Mucosa of rectum (tissue), 2 donors: ENCODE results near the gene CGB1.
"Not testable (repeated sequence)": the region's sequence is repeated elsewhere in the genome, so short reads cannot be mapped to it uniquely, and the experiment has no call there.

Source experiments
- H3K27ac ChIP-seq, 2 donors: one replicate each; pipeline ENCODE4 v1.7.0; 2013; ENCODE audit warnings: inconsistent platforms in 2 of 2, low read depth in 2 of 2, low read length in 2 of 2
- H3K27me3 ChIP-seq, 2 donors: one replicate each; pipeline ENCODE4 v1.7.0; 2013; ENCODE audit warnings: low read length in 2 of 2; ENCODE audit not compliant: control insufficient read depth in 2 of 2, insufficient read depth in 2 of 2
- H3K36me3 ChIP-seq, 2 donors: one replicate each; pipeline ENCODE4 v1.7.0; 2013; ENCODE audit warnings: low read length in 2 of 2; ENCODE audit not compliant: control insufficient read depth in 2 of 2, insufficient read depth in 2 of 2
- H3K4me1 ChIP-seq, 2 donors: one replicate each; pipeline ENCODE4 v1.7.0; 2013; ENCODE audit warnings: low read length in 2 of 2, mild to moderate bottlenecking in 1 of 2; ENCODE audit not compliant: control insufficient read depth in 2 of 2, insufficient read depth in 2 of 2
- H3K4me3 ChIP-seq, 2 donors: one replicate each; pipeline ENCODE4 v1.7.0; 2013; ENCODE audit warnings: low read length in 2 of 2
- H3K9ac ChIP-seq, 2 donors: one replicate each; pipeline ENCODE4 v1.7.0; 2013; ENCODE audit warnings: low read length in 2 of 2, low read depth in 1 of 2, mild to moderate bottlenecking in 1 of 2
- H3K9me3 ChIP-seq, 2 donors: one replicate each; pipeline ENCODE4 v1.7.0; 2013; ENCODE audit warnings: low read length in 2 of 2; ENCODE audit not compliant: control insufficient read depth in 2 of 2
- donor health status: healthy.
- donor health status: Normal muscosa, but diverticular disease.

Gene CGB1

GRCh38 chr19:49025088-49025487 lies 11.6 kb downstream of the CGB1 start:
- peaks cover 5 to 14% of the 10 kb centered on the region in 2 donors for H3K27me3 ChIP-seq
- not testable (repeated sequence) for H3K4me1 ChIP-seq, H3K36me3 ChIP-seq, H3K9ac ChIP-seq, H3K9me3 ChIP-seq, H3K4me3 ChIP-seq, H3K27ac ChIP-seq

DNA sequence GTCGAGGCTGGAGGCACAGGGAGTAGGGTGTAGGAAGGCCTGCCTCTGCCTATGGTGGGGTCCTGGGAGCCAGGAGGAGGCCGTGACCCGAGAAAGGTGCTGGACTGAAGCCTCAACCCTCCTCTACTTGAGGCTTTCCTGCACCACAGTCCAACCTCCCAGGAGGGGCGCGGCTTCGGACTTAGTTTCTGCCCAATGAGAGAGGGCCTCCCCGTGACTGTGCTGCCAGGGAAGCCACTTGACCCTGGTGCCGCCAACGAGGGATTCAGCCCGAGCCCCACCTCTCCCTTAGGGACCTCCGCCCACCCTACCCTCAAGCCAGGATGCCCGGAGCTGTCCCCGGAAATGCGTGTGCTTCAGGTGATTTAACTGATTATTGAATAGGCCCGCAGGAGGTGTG lies 12.5 kb downstream of the CGB1 start, which contains the start of gene CGB3:
CGB3 (minus strand) TSS at position 101 of the 400 bp plus-strand sequence. CDS start 362 bp downstream, outside the sequence.
- H3K9ac ChIP-seq, H3K4me1 ChIP-seq, H3K36me3 ChIP-seq, H3K4me3 ChIP-seq, H3K9me3 ChIP-seq, H3K27ac ChIP-seq: not testable (repeated sequence)
- peaks cover 6 to 15% of the 10 kb centered on the region in 2 donors for H3K27me3 ChIP-seq

GRCh38 chr19:49022116-49022515 lies 14.6 kb downstream of the CGB1 start:
- H3K9ac ChIP-seq = no peak overlapping the region
- no peak overlapping the region for H3K4me3 ChIP-seq
- H3K27me3 ChIP-seq = peaks cover 6 to 18% of the 10 kb centered on the region in 2 donors
- peaks cover 9 to 17% of the 10 kb centered on the region in 2 donors for H3K4me1 ChIP-seq
- no peaks in the 10 kb centered on the region for H3K36me3 ChIP-seq
- no peaks in the 10 kb centered on the region for H3K9me3 ChIP-seq
- no peak overlapping the region for H3K27ac ChIP-seq

DNA sequence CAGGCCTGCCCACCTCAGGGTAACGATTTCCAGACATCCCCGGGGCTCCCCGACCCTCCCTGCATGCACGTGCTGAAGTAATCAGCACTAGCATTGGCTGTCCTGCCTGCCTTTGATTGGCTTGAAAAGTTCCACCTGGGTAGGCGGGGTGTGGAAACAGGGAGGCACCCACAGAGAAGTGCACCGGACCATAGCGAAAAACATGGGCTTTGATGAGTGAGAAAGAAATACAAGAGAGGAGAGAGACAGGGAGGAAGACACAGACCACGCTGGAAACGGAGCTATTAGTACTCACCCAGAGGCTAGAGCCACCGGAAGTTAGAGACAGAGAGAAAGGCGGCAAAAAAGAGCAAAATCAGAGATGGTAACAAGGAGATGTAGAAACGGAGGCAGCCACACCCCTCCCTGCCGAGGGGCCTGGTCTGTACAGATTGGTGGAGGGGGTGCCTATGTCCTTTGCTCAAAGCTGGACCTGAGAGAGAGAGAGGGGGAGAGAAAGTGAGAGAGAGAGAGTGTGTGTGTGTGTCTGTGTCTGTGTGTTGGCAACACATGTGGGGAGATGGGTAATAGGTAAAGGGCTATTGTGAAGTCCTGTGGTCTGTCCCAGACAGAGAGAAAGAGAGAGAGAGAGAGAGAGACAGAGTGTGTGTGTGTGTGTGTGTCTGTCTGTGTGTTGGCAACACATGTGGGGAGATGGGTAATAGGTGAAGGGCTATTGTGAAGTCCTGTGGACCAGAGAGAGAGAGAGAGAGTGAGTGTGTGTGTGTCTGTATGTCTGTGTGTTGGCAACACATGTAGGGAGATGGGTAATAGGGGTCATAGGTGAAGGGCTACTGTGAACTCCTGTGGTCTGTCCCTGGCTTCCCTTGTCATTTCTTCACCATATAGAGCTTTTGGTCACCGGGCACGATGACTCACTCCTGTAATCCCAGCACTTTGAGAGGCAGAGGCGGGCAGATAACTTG lies 15.5 kb downstream of the CGB1 start:
- Histone ChIP-seq H3K27me3 (peaks cover 6 to 18% of the 10 kb centered on the region in 2 donors), H3K9me3 (no peaks in the 10 kb centered on the region), H3K4me1 (peaks cover 9 to 17% of the 10 kb centered on the region in 2 donors), H3K4me3 (no peak overlapping the region), H3K27ac (no peak overlapping the region), H3K9ac (no peak overlapping the region), H3K36me3 (peaks cover 0 to 3% of the 10 kb centered on the region in 2 donors)

GRCh38 chr19:49020342-49020741 lies 16.4 kb downstream of the CGB1 start:
- H3K4me1 ChIP-seq = peaks cover 9 to 17% of the 10 kb centered on the region in 2 donors
- no peak overlapping the region for H3K9ac ChIP-seq
- H3K9me3 ChIP-seq = no peaks in the 10 kb centered on the region
- no peak overlapping the region for H3K27ac ChIP-seq
- no peak overlapping the region for H3K4me3 ChIP-seq
- H3K27me3 ChIP-seq = peaks cover 6 to 18% of the 10 kb centered on the region in 2 donors
- H3K36me3 ChIP-seq = peaks cover 9 to 10% of the 10 kb centered on the region in 2 donors

DNA sequence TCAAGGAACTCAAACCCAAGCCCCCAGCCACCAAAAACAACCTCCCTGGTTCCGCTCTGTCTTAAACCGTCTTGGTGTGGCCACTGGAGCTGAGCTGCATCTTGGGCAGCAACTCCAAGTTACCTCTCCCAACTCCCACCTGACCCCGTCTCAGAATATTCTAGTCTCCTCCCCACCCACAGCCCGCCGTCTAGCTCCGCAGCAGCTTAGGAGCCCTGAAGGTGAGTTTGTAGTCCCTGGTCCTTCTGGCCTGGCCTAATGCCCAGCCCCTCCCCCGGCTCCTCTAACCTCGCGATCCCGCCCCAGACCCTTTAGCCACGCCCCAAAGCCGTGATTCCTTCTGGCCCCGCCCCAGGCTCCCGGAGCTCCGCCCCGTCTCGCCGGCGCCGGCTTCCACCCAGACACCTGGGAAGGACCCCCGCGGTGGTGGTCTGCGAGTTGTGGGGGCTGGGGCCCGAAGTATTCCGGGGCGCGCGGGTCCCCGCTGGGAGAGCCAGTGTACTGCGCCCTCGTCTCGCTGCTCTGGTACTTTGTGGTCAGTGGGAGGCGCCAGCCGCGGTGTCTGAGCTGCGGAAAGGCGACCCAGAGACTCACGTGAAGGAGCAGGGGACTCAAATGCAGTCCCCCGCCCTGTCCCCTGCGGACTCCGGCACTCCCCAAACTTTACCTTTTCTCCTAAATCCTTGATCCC lies 17.3 kb downstream of the CGB1 start:
- Histone ChIP-seq H3K4me1 (peaks cover 9 to 17% of the 10 kb centered on the region in 2 donors), H3K4me3 (peak overlapping the region; percentile 59 to 67), H3K36me3 (peaks cover 13 to 20% of the 10 kb centered on the region in 2 donors), H3K9me3 (no peaks in the 10 kb centered on the region), H3K27ac (no peak overlapping the region), H3K27me3 (peaks cover 6 to 18% of the 10 kb centered on the region in 2 donors), H3K9ac (peak overlapping the region in 1 of 2 donors; percentile 24)

GRCh38 chr19:49018388-49019241 lies 18.1 kb downstream of the CGB1 start:
- peaks cover 9 to 17% of the 10 kb centered on the region in 2 donors for H3K4me1 ChIP-seq
- not testable (repeated sequence) for H3K9me3 ChIP-seq, H3K27ac ChIP-seq
- peaks cover 6 to 18% of the 10 kb centered on the region in 2 donors for H3K27me3 ChIP-seq
- H3K9ac ChIP-seq = peak overlapping the region in 1 of 2 donors; percentile 24
- peak overlapping the region; percentile 59 to 67 for H3K4me3 ChIP-seq
- peaks cover 17 to 24% of the 10 kb centered on the region in 2 donors for H3K36me3 ChIP-seq

DNA sequence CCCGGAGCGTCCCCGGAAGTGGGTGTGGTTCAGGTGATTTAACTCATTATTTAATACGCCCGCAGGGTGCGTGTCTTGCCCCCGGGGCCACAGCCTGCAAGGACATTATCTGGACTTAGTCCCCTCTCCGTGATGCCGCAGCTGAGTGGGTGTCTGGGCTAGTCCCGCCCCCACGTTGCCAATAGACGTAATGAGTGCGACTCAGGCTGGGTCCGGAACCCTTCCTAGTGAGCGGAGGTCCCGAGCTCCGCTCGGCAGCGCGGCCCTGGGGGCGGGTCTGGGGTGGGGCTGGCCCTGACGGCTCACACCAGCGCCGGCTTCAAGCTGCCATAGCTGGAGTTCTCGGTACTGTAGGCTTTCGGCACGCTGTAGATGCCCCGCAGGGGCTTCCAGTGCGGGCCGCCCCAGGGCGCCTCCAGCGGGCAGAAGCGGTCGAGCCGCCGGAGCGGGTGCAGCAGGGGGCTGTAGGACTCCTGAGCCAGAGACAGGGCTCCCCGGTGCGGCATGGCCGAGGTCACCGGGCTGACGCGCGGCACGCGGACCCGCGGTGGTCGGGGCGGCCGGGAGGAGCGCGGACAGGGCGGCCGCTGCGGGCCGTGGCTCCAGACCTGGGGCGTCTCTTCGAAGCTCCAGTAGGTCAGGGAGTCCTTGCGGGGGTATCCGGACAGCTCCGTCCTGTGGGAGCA lies 18.9 kb downstream of the CGB1 start:
- H3K4me3 ChIP-seq = peak overlapping the region; percentile 59 to 67
- no peak overlapping the region for H3K27ac ChIP-seq
- peaks cover 9 to 17% of the 10 kb centered on the region in 2 donors for H3K4me1 ChIP-seq
- H3K36me3 ChIP-seq = peaks cover 17 to 24% of the 10 kb centered on the region in 2 donors
- no peaks in the 10 kb centered on the region for H3K9me3 ChIP-seq
- peaks cover 6 to 18% of the 10 kb centered on the region in 2 donors for H3K27me3 ChIP-seq
- peak overlapping the region in 1 of 2 donors; percentile 24 for H3K9ac ChIP-seq

DNA sequence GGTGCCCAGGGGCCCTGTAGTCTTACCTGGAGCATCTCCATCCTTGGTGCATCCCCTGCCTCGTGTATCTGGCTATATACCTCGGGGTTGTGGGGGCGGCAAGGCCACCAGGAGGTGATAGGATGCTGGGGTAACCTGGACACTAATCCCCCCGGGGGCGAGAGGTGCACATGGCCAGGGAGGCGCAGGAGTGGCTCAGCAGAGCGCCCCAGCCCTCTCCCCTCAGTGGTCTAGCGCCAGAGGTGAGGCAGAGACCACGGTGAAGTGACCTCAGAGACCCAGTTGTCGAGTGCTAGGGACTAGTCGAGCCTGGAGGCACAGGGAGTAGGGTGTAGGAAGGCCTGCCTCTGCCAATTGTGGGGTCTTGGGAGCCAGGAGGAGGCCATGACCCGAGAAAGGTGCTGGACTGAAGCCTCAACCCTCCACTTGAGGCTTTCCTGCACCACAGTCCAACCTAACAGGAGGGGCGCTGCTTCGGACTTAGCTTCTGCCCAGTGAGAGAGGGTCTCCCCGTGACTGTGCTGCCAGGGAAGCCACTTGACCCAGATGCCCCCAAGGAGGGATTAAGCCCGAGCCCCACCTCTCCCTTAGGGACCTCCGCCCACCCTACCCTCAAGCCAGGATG lies 19.5 kb downstream of the CGB1 start, which contains the start of gene LHB:
LHB (minus strand) TSS at position 51 of the 625 bp plus-strand sequence; CDS start at position 41, 10 bp downstream.
- H3K36me3 ChIP-seq = peaks cover 19 to 25% of the 10 kb centered on the region in 2 donors
- H3K27me3 ChIP-seq = peaks cover 6 to 18% of the 10 kb centered on the region in 2 donors
- H3K9ac ChIP-seq = no peak within 1 kb of the TSS
- H3K27ac ChIP-seq = no peak within 1 kb of the TSS
- peaks cover 9 to 17% of the 10 kb centered on the region in 2 donors for H3K4me1 ChIP-seq
- H3K9me3 ChIP-seq = no peaks in the 10 kb centered on the region
- peak within 1 kb of the TSS; percentile 59 to 65 for H3K4me3 ChIP-seq
